DND-41 (cell line): ENCODE results near the gene SLC15A1.
"Not testable (repeated sequence)": the region's sequence is repeated elsewhere in the genome, so short reads cannot be mapped to it uniquely, and the experiment has no call there.

Experiments
- ATAC-seq: fragments of 200-7000 bp; cut with Tn5 transposase; 3 replicates; pipeline ENCODE4 v1.9.1; 2021; ENCODE audit warnings: low read depth; ENCODE audit not compliant: insufficient read depth
- DNase-seq: peaks from one replicate; pipeline ENCODE4 v3.0.0-alpha.2; 2020
- H2AFZ ChIP-seq: 2 replicates; pipeline ENCODE4 v1.6.0; 2012; ENCODE audit warnings: low read depth, low read length
- H3K27ac ChIP-seq: 2 replicates; pipeline ENCODE4 v1.5.1; 2012; ENCODE audit warnings: low read length, inconsistent platforms
- H3K27me3 ChIP-seq: fragments of 200-600 bp; sonication (generic); 2 replicates; pipeline ENCODE4 v1.6.0; 2012; ENCODE audit warnings: low read length, mild to moderate bottlenecking, inconsistent platforms; ENCODE audit not compliant: insufficient read depth, poor library complexity
- H3K36me3 ChIP-seq: 2 replicates; pipeline ENCODE4 v1.5.1; 2012; ENCODE audit warnings: low read length, inconsistent platforms; ENCODE audit not compliant: insufficient read depth
- H3K4me1 ChIP-seq: 2 replicates; pipeline ENCODE4 v1.5.1; 2012; ENCODE audit warnings: mild to moderate bottlenecking, low read length; ENCODE audit not compliant: insufficient read depth
- H3K4me2 ChIP-seq: 2 replicates; pipeline ENCODE4 v1.6.0; 2012; ENCODE audit warnings: mild to moderate bottlenecking, moderate library complexity, low read length, inconsistent platforms; ENCODE audit not compliant: insufficient read depth
- H3K4me3 ChIP-seq, 2 experiments: fragments of 200-600 bp in 1 of 2; shearing (Covaris generic) in 1 of 2; 2 replicates each; pipeline ENCODE4 v1.5.1; 2012 to 2016; ENCODE audit warnings: inconsistent platforms in 2 of 2, low read length in 2 of 2, mild to moderate bottlenecking in 2 of 2, low read depth in 1 of 2, moderate library complexity in 1 of 2
- H3K79me2 ChIP-seq: 2 replicates; pipeline ENCODE4 v1.6.0; 2012; ENCODE audit warnings: low read length, inconsistent platforms; ENCODE audit not compliant: insufficient read depth
- H3K9ac ChIP-seq: 2 replicates; pipeline ENCODE4 v1.6.0; 2012; ENCODE audit warnings: low read depth, mild to moderate bottlenecking, inconsistent platforms, low read length, moderate library complexity
- H3K9me3 ChIP-seq: 2 replicates; pipeline ENCODE4 v1.5.1; 2012; ENCODE audit warnings: low read length, moderate library complexity, mild to moderate bottlenecking, inconsistent platforms; ENCODE audit not compliant: insufficient read depth, severe bottlenecking
- H4K20me1 ChIP-seq: 2 replicates; pipeline ENCODE4 v1.6.0; 2012; ENCODE audit warnings: low read length; ENCODE audit not compliant: insufficient read depth
- CTCF ChIP-seq: IDR thresholded peaks from 2 replicates; pipeline ENCODE4 v1.5.1; 2012; ENCODE audit warnings: borderline replicate concordance, low read length, moderate library complexity, mild to moderate bottlenecking; ENCODE audit not compliant: poor library complexity, severe bottlenecking; ENCODE audit errors: extremely low read depth
- EZH2 ChIP-seq: IDR thresholded peaks from 3 replicates; pipeline ENCODE4 v1.6.1; 2012; ENCODE audit warnings: borderline replicate concordance, low read depth, mild to moderate bottlenecking, moderate library complexity, low read length, inconsistent platforms; ENCODE audit not compliant: severe bottlenecking

SLC15A1 gene

GRCh38 chr13:98755116-98755515, 2.6 kb upstream of the SLC15A1 start:
- H3K27ac ChIP-seq, result no peak overlapping the region
- H3K36me3 ChIP-seq, result no peaks in the 10 kb centered on the region
- no peak for TF ChIP-seq EZH2
- no peak for TF ChIP-seq CTCF

GRCh38 chr13:98754468-98754867, 2.0 kb upstream of the SLC15A1 start:
- H3K9ac ChIP-seq, H3K4me2 ChIP-seq, DNase-seq, H3K4me1 ChIP-seq, H3K36me3 ChIP-seq, H3K79me2 ChIP-seq, H4K20me1 ChIP-seq, H2AFZ ChIP-seq, H3K27ac ChIP-seq, ATAC-seq, H3K4me3 ChIP-seq, H3K27me3 ChIP-seq, H3K9me3 ChIP-seq: not testable (repeated sequence)

More at GRCh38 chr13:98755116-98755515, 2.6 kb upstream of the SLC15A1 start:
- Histone ChIP-seq H3K9me3 (no peaks in the 10 kb centered on the region), H3K9ac (no peak overlapping the region), H3K4me1 (no peaks in the 10 kb centered on the region), H3K4me3 (no peak overlapping the region), H3K4me2 (no peak overlapping the region), H3K79me2 (no peaks in the 10 kb centered on the region), H4K20me1 (no peaks in the 10 kb centered on the region), H3K27me3 (no peaks in the 10 kb centered on the region), H2AFZ (no peak overlapping the region)
- ATAC-seq (no peak), DNase-seq (no peak)

- DNase-seq, result no peak
- Histone ChIP-seq H3K4me3 (no peak overlapping the region), H3K4me1 (no peaks in the 10 kb centered on the region), H3K27ac (no peak overlapping the region), H2AFZ (no peak overlapping the region), H3K79me2 (no peaks in the 10 kb centered on the region), H3K36me3 (no peaks in the 10 kb centered on the region), H3K9me3 (no peaks in the 10 kb centered on the region), H3K4me2 (no peak overlapping the region), H3K9ac (no peak overlapping the region), H3K27me3 (no peaks in the 10 kb centered on the region), H4K20me1 (no peaks in the 10 kb centered on the region)
- TF ChIP-seq EZH2, result no peak
- no peak for TF ChIP-seq CTCF
- ATAC-seq, result no peak
These were observed 508 bp downstream of the SLC15A1 start for GRCh38 chr13:98751861-98752466.

- no peak overlapping the region for H2AFZ ChIP-seq
- H3K36me3 ChIP-seq, result no peaks in the 10 kb centered on the region
- DNase-seq, result no peak
- H3K79me2 ChIP-seq, result no peaks in the 10 kb centered on the region
- H3K4me3 ChIP-seq, result no peak overlapping the region
- H3K9ac ChIP-seq, result no peak overlapping the region
- no peak overlapping the region for H3K4me2 ChIP-seq
- no peak for ATAC-seq
- H3K27me3 ChIP-seq, result no peaks in the 10 kb centered on the region
- no peaks in the 10 kb centered on the region for H3K9me3 ChIP-seq
- H3K27ac ChIP-seq, result no peak overlapping the region
- no peaks in the 10 kb centered on the region for H3K4me1 ChIP-seq
- TF ChIP-seq CTCF, result no peak
- no peak for TF ChIP-seq EZH2
- H4K20me1 ChIP-seq, result no peaks in the 10 kb centered on the region
These were observed 1.1 kb downstream of the SLC15A1 start for GRCh38 chr13:98751367-98751782.
